K562 (cell line): ENCODE results near the gene CHRNB1. TPM values are rescaled to one million over a fixed set of nuclear protein-coding genes. Genes with fewer than 3 reads are reported as not detected.

Experiments
- ATAC-seq: fragments of 200-7000 bp; cut with Tn5 transposase; 3 replicates; pipeline ENCODE4 v1.9.1; 2020; ENCODE audit warnings: moderate library complexity
- BruUV-seq: library from RNA; stranded (reverse); fragments of 400-500 nt; replicated peaks from 2 replicates; lab custom pipeline; 2021; lab: Mats Ljungman, UMichigan
- CTCF ChIA-PET: fragments of 300-600 bp; formaldehyde crosslinking; extraction: SDS; loops from one replicate; lab custom pipeline; 2021; ENCODE audit warnings: low intra/inter-chr PET ratio; lab: Yijun Ruan, JAX
- POLR2A ChIA-PET: fragments of 300-600, 350-650 bp; sonication (Branson Sonifier 250); formaldehyde crosslinking; extraction: SDS; loops from one replicate; lab custom pipeline; 2021; ENCODE audit warnings: antibody characterized with exemption, inconsistent platforms; lab: Yijun Ruan, JAX
- DNase-seq, 4 experiments: peaks; one replicate each; pipeline versions ENCODE4 v3.0.0 to v3.0.0-alpha.2; 2011 to 2018; ENCODE audit warnings: low spot score in 3 of 4, mixed read lengths in 3 of 4; ENCODE audit errors: extremely low read depth in 1 of 4
- FAIRE-seq: peaks from 2 replicates; lab custom pipeline; 2011; peaks lifted over from hg19 to GRCh38; lab: Jason Lieb, UNC
- H2AFZ ChIP-seq: 2 replicates; pipeline ENCODE4 v1.6.0; 2011; ENCODE audit warnings: low read depth, low read length, control low read depth, inconsistent platforms
- H3K27ac ChIP-seq: fragments of 200-600 bp; 3 replicates; pipeline ENCODE4 v1.8.0; 2011; ENCODE audit warnings: low read depth, mild to moderate bottlenecking, control low read depth, inconsistent platforms, low read length, moderate library complexity, mixed read lengths; ENCODE audit errors: extremely low read depth
- H3K27me3 ChIP-seq, 2 experiments: fragments of 300-600 bp in 1 of 2; 2 replicates in 1 of 2; 3 replicates in 1 of 2; pipeline versions ENCODE4 v1.6.0 to v1.8.0; 2011; ENCODE audit warnings: inconsistent platforms in 2 of 2, low read length in 2 of 2, mild to moderate bottlenecking in 1 of 2, mixed read lengths in 1 of 2, moderate library complexity in 1 of 2; ENCODE audit not compliant: control insufficient read depth in 2 of 2, insufficient read depth in 2 of 2
- H3K36me3 ChIP-seq: fragments of 300-600 bp; 3 replicates; pipeline ENCODE4 v1.8.0; 2011; ENCODE audit warnings: mild to moderate bottlenecking, low read length, inconsistent platforms; ENCODE audit not compliant: control insufficient read depth, insufficient read depth
- H3K4me1 ChIP-seq, 2 experiments: fragments of 200-600 bp in 1 of 2; replicated peaks in 1 of 2; 2 replicates in 1 of 2; 3 replicates in 1 of 2; pipeline versions ENCODE4 v1.5.1 to v1.8.0; 2011; ENCODE audit warnings: inconsistent platforms in 2 of 2, low read length in 2 of 2, mild to moderate bottlenecking in 1 of 2, mixed read lengths in 1 of 2, moderate library complexity in 1 of 2; ENCODE audit not compliant: control insufficient read depth in 2 of 2, insufficient read depth in 2 of 2
- H3K4me2 ChIP-seq: 2 replicates; pipeline ENCODE4 v1.6.1; 2011; ENCODE audit warnings: low read length, control low read depth, inconsistent platforms, mixed read lengths; ENCODE audit not compliant: insufficient read depth
- H3K4me3 ChIP-seq: fragments of 200-600 bp; sonication (generic), shearing (Covaris generic); 2 replicates; pipeline ENCODE4 v1.5.1; 2016; ENCODE audit warnings: control low read depth, inconsistent platforms
- H3K79me2 ChIP-seq: fragments of 200-600 bp; 3 replicates; pipeline ENCODE4 v1.8.0; 2011; ENCODE audit warnings: low read length, inconsistent platforms; ENCODE audit not compliant: control insufficient read depth, insufficient read depth
- H3K9ac ChIP-seq, 2 experiments: 2 replicates each; pipeline versions ENCODE4 v1.6.0 to v1.6.1; 2011; ENCODE audit warnings: low read depth in 2 of 2, low read length in 2 of 2, control low read depth in 1 of 2, inconsistent platforms in 1 of 2, mild to moderate bottlenecking in 1 of 2, mixed read lengths in 1 of 2; ENCODE audit not compliant: insufficient read depth in 1 of 2
- H3K9me1 ChIP-seq: one replicate; pipeline ENCODE4 v1.6.0; 2011; ENCODE audit warnings: inconsistent platforms, mild to moderate bottlenecking, low read length, moderate library complexity; ENCODE audit not compliant: control insufficient read depth, insufficient read depth
- H3K9me3 ChIP-seq: replicated peaks from 2 replicates; pipeline ENCODE4 v1.5.1; 2011; ENCODE audit warnings: low read depth, low read length, inconsistent platforms; ENCODE audit not compliant: control insufficient read depth, insufficient read depth
- H4K20me1 ChIP-seq: replicated peaks from 2 replicates; pipeline ENCODE4 v1.6.1; 2011; ENCODE audit warnings: low read length, inconsistent platforms, mixed read lengths; ENCODE audit not compliant: control insufficient read depth, insufficient read depth
- ARID3B ChIP-seq: fragments of 250-450 bp; sonication (Bioruptor Pico); IDR thresholded peaks from 2 replicates; pipeline ENCODE4 v1.4.0; 2020; ENCODE audit warnings: borderline replicate concordance
- BDP1 ChIP-seq: IDR thresholded peaks from 3 replicates; pipeline ENCODE4 v1.6.1; 2011; ENCODE audit not compliant: insufficient read length, insufficient read depth
- CBFA2T3 ChIP-seq: fragments of 450-650 bp; IDR thresholded peaks from 2 replicates; pipeline ENCODE4 v1.6.1; 2017
- CREBBP ChIP-seq: IDR thresholded peaks from one replicate; pipeline ENCODE4 v1.6.1; 2012; ENCODE audit warnings: low read depth, mild to moderate bottlenecking, control low read depth, inconsistent platforms, low read length
- ELF4 ChIP-seq: fragments of 450-650 bp; formaldehyde crosslinking; IDR thresholded peaks from 2 replicates; pipeline ENCODE4 v1.4.0; 2022; ENCODE audit warnings: missing genetic modification characterization
- FOXM1 ChIP-seq, 2 experiments: fragments of 450-650 bp in 1 of 2; sonication (generic) in 1 of 2; formaldehyde crosslinking in 1 of 2; IDR thresholded peaks; 2 replicates each; pipeline versions ENCODE4 v1.6.1 to v1.9.0; 2017 to 2022; ENCODE audit warnings: low read depth in 2 of 2, mild to moderate bottlenecking in 2 of 2, missing genetic modification reagents in 1 of 2, moderate library complexity in 1 of 2
- GABPB1 ChIP-seq: sonication (generic); formaldehyde crosslinking; IDR thresholded peaks from 2 replicates; pipeline ENCODE4 v1.8.0; 2022; ENCODE audit warnings: mild to moderate bottlenecking, missing genetic modification reagents
- HDAC3 ChIP-seq: fragments of 450-650 bp; IDR thresholded peaks from 2 replicates; pipeline ENCODE4 v1.6.1; 2018; ENCODE audit warnings: borderline replicate concordance, mild to moderate bottlenecking, moderate library complexity; ENCODE audit not compliant: partially characterized antibody
- HMGXB4 ChIP-seq: sonication (generic); formaldehyde crosslinking; IDR thresholded peaks from 2 replicates; pipeline ENCODE4 v1.8.1; 2023; ENCODE audit warnings: mild to moderate bottlenecking, missing genetic modification reagents
- NCOA2 ChIP-seq, 2 experiments: fragments of 450-650 bp; IDR thresholded peaks; 2 replicates each; pipeline ENCODE4 v1.6.1; 2018; ENCODE audit warnings: mild to moderate bottlenecking in 2 of 2, moderate library complexity in 1 of 2; ENCODE audit not compliant: partially characterized antibody in 2 of 2
- NFE2 ChIP-seq: IDR thresholded peaks from 2 replicates; pipeline ENCODE4 v1.6.1; 2014; ENCODE audit warnings: antibody characterized with exemption, low read depth
- POLR2G ChIP-seq: fragments of 200-400 bp; formaldehyde crosslinking; IDR thresholded peaks from 2 replicates; pipeline ENCODE4 v1.6.1; 2017; ENCODE audit warnings: low read depth, mild to moderate bottlenecking, antibody characterized with exemption, low read length, moderate library complexity
- PRPF4 ChIP-seq: fragments of 200-400 bp; formaldehyde crosslinking; IDR thresholded peaks from one replicate; pipeline ENCODE4 v1.6.1; 2017; ENCODE audit warnings: low read length, low read depth, mild to moderate bottlenecking; ENCODE audit not compliant: insufficient read depth, poor library complexity, severe bottlenecking
- RFX5 ChIP-seq: IDR thresholded peaks from 2 replicates; pipeline ENCODE4 v1.6.1; 2011; ENCODE audit warnings: low read depth, mild to moderate bottlenecking, improper control_type of control experiment, low read length
- SAFB2 ChIP-seq: fragments of 200-400 bp; formaldehyde crosslinking; IDR thresholded peaks from 2 replicates; pipeline ENCODE4 v1.6.1; 2018; ENCODE audit warnings: borderline replicate concordance, low read length, low read depth, moderate library complexity; ENCODE audit not compliant: severe bottlenecking
- SMAD2 ChIP-seq: fragments of 150-350 bp; IDR thresholded peaks from 2 replicates; pipeline ENCODE4 v1.6.1; 2014; ENCODE audit warnings: low read depth, mild to moderate bottlenecking, low read length
- TFAM ChIP-seq: fragments of 250-450 bp; sonication (Bioruptor Pico); conservative IDR thresholded peaks from 2 replicates; pipeline ENCODE4 v1.5.0; 2021; ENCODE audit warnings: mild to moderate bottlenecking, moderate library complexity
- XRCC3 ChIP-seq: fragments of 450-650 bp; IDR thresholded peaks from 2 replicates; pipeline ENCODE4 v1.6.1; 2017; ENCODE audit warnings: mild to moderate bottlenecking, moderate library complexity
- ZNF253 ChIP-seq: fragments of 250-450 bp; sonication (Bioruptor Pico); conservative IDR thresholded peaks from 2 replicates; pipeline ENCODE4 v1.6.1; 2021; ENCODE audit warnings: mild to moderate bottlenecking
- ZZZ3 ChIP-seq: fragments of 450-650 bp; IDR thresholded peaks from 2 replicates; pipeline ENCODE4 v1.6.1; 2016; ENCODE audit warnings: antibody characterized with exemption, mild to moderate bottlenecking, moderate library complexity
- WGBS: fragments of 100-300 bp; shearing (Covaris generic); methylation state at CpG from one replicate; pipeline ENCODE4 v1.1.6; 2016; ENCODE audit warnings: low coverage, mixed read lengths; ENCODE audit not compliant: insufficient coverage; ENCODE audit errors: missing lambda C conversion rate; 5-methylcytosine and 5-hydroxymethylcytosine counted together
- in situ Hi-C: fragments of 300-500 bp; cut with MboI; formaldehyde crosslinking; loops from 4 replicates; pipeline ENCODE4 v1.15.0; 2018; ENCODE audit warnings: inconsistent platforms, mixed read lengths
- intact Hi-C: fragments of 100-400 bp; cut with micrococcal nuclease; formaldehyde crosslinking; loops from 2 replicates; pipeline ENCODE4 v1.14.2; 2022
- polyA plus RNA-seq, 8 experiments: library from polyadenylated mRNA; depleted of rRNA in 4 of 8; stranded (reverse) in 5 of 8; unstranded in 3 of 8; fragments of >200 nt; fragmentation: Nextera tagmentation in 2 of 8; fragmentation: Illumina TruSeq in 1 of 8; extraction: Ambion mirVana in 2 of 8; extraction: Trizol in 1 of 8; gene quantifications; 2 replicates each; pipeline versions ENCODE4 v1.2.1 to v1.2.3, GENCODE V29; 2011 to 2014; ENCODE audit warnings: inconsistent platforms in 1 of 8, missing spikeins in 1 of 8
- total RNA-seq, 7 experiments: library from RNA; depleted of rRNA in 6 of 7; stranded (reverse); fragments of >200 nt in 6 of 7; fragmentation: Illumina TruSeq in 2 of 7; extraction: Trizol in 2 of 7; gene quantifications; 2 replicates each; pipeline versions ENCODE4 v1.2.1 to v1.2.3, GENCODE V29; 2011 to 2021; ENCODE audit warnings: low replicate concordance in 1 of 7

CHRNB1 gene
- total and polyA plus RNA-seq, 9 of the 15 experiments (the other 6 are each of a cell fraction or from before 2014, with no cell fraction given) = 4.7 to 12.3 (median 6.8) TPM

- peak overlapping the region; percentile 68 for H3K4me3 ChIP-seq
- peak overlapping the region; percentile 85 for H2AFZ ChIP-seq
- no peak for TF ChIP-seq CBFA2T3
- no peak for TF ChIP-seq NCOA2 (IDR thresholded peaks at IDR 0.05; ENCODE audit: partially characterized antibody in 2 of 2)
- no peak for TF ChIP-seq SMAD2
- no peak for TF ChIP-seq ARID3B (CRISPR knock-in tag)
- TF ChIP-seq HDAC3 = no peak
- TF ChIP-seq GABPB1 (CRISPR knock-in tag) = no peak
- no peak for TF ChIP-seq FOXM1 (IDR thresholded peaks at IDR 0.05; ENCODE audit: low read depth)
- TF ChIP-seq FOXM1 (CRISPR knock-in tag; IDR thresholded peaks at IDR 0.05; ENCODE audit: low read depth) = no peak
- TF ChIP-seq ZZZ3 = no peak
- TF ChIP-seq POLR2G = peak; percentile 70
- TF ChIP-seq ZNF253 (CRISPR knock-in tag) = no peak
- TF ChIP-seq BDP1 = no peak
- no peak for TF ChIP-seq NFE2
- TF ChIP-seq XRCC3 = no peak
- no peak for TF ChIP-seq ELF4 (CRISPR knock-in tag)
- TF ChIP-seq HMGXB4 (CRISPR knock-in tag) = no peak
- no peak for TF ChIP-seq RFX5
- no peak for TF ChIP-seq PRPF4
- TF ChIP-seq TFAM (CRISPR knock-in tag) = no peak
- no peak for TF ChIP-seq SAFB2
- no peak for TF ChIP-seq CREBBP
Measured at GRCh38 chr17:7404737-7405349, 40.0 kb upstream of the CHRNB1 start.

More at GRCh38 chr17:7404737-7405349, 40.0 kb upstream of the CHRNB1 start:
- Histone ChIP-seq H3K9me1 (no peaks in the 10 kb centered on the region), H3K79me2 (peaks cover 8% of the 10 kb centered on the region; the same call in 2 of the 3 replicates), H3K36me3 (peaks cover 6% of the 10 kb centered on the region; the same call in 1 of the 3 replicates), H3K27ac (peak overlapping the region; percentile 78), H3K27me3 (no peaks in the 10 kb centered on the region), H3K4me1 (peaks cover 11 to 25% of the 10 kb centered on the region in 2 experiments; a peak in 3 of 5 replicates), H3K4me2 (peak overlapping the region; percentile 78), H3K9me3 (no peaks in the 10 kb centered on the region), H3K9ac (peak overlapping the region; percentile 67 to 87; a peak in 3 of 4 replicates), H4K20me1 (no peaks in the 10 kb centered on the region)
- ChIA-PET CTCF (no interaction called here), POLR2A (interaction anchor here (0.8 to 1.8 kb wide), 6 partner anchors 13 to 174 kb away, joined by 3 to 23 read pairs (median 4); partner anchors contain the start of genes CD68, POLR2A and ZBTB4)
- no peak for FAIRE-seq
- in situ Hi-C loops = no loop called here
- no TSS peak for BruUV-seq
- WGBS = no CpG with 5 or more reads among the region's 65 CpGs
- peak; percentile 63 for ATAC-seq
- peak in 2 of 4 experiments; percentile 67 to 71 for DNase-seq
- intact Hi-C loops = loop anchor here (5.0 kb wide), 2 partner anchors 32 to 77 kb away; partner anchors contain the start of genes FGF11, POLR2A, SLC35G6 and TMEM102
